ENCODE results near the gene DCP2. TPM values are rescaled to one million over a fixed set of nuclear protein-coding genes. Genes with fewer than 3 reads are reported as not detected.

The DCP2 gene
- total and polyA plus RNA-seq, 10 of the 15 experiments (the other 5 are each of a cell fraction or from before 2014, with no cell fraction given): 23.4 to 81.6 (median 47.4) TPM

DNA sequence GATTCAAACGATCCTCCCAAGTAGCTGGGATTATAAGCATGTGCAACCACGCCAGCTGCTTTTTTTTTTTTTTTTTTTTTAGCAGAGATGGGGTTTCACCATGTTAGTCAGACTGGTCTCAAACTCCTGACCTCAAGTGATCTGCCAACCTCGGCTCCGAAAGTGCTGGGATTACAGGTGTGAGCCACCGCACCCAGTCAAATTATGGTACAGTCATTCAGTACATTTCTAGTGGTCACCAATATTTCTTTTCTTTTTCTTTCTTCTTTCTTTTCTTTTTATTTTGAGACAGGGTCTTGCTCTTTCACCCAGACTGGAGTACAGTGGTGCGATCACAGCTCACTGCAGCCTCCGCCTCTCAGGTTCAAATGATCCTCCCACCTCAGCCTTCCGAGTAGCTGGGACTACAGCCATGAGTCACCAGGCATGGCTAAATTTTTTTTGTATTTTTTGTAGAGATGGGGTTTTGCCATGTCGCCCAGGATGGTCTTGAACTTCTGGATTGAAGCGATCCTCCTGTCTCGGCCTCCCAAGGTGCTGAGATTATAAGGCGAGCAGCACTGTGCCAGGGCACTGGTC is 25.4 kb upstream of the DCP2 start (continued):
- peak; percentile 64 for TF ChIP-seq BCL3 (IDR thresholded peaks at IDR 0.05; ENCODE audit: borderline replicate concordance, insufficient read depth, low read depth, low read length, poor library complexity, severe bottlenecking)
- TF ChIP-seq CHD4 (IDR thresholded peaks at IDR 0.05): no peak
- TF ChIP-seq YBX1 (IDR thresholded peaks at IDR 0.05): no peak
- TF ChIP-seq ZNF274 (IDR thresholded peaks at IDR 0.05; ENCODE audit: insufficient read depth, insufficient read length): no peak
- peak; percentile 60 for TF ChIP-seq CREM (IDR thresholded peaks at IDR 0.05; ENCODE audit: low read depth)
- 0 out of 4 replicates have a peak, but pooled peaks of 1 of the 2 experiments have one; percentile 33 for TF ChIP-seq EP300 (IDR thresholded peaks at IDR 0.05; ENCODE audit: borderline replicate concordance in 1 of 2, control insufficient read depth in 1 of 2, low read depth in 2 of 2, low read length in 2 of 2)
- TF ChIP-seq USF1 (IDR thresholded peaks at IDR 0.05; ENCODE audit: borderline replicate concordance, extremely low read length, insufficient read depth, low read depth, low read length): no peak
- TF ChIP-seq ZNF687 (IDR thresholded peaks at IDR 0.05): no peak
- TF ChIP-seq NR2C1 (IDR thresholded peaks at IDR 0.05): no peak
- no peak for TF ChIP-seq SREBF2 (IDR thresholded peaks at IDR 0.05; ENCODE audit: low read length)
- peak; percentile 64; the same call in 1 of the 2 replicates for TF ChIP-seq NBN (IDR thresholded peaks at IDR 0.05)
- TF ChIP-seq MEF2A (IDR thresholded peaks at IDR 0.05; ENCODE audit: insufficient read depth, low read depth, low read length): 0 out of 2 replicates have a peak, but pooled peaks have one; percentile 33
- TF ChIP-seq SPI1 (IDR thresholded peaks at IDR 0.05; ENCODE audit: borderline replicate concordance, insufficient read depth, low read depth, low read length): no peak
- no peak for TF ChIP-seq BMI1 (IDR thresholded peaks at IDR 0.05; ENCODE audit: borderline replicate concordance)
- no peak for TF ChIP-seq RAD21 (IDR thresholded peaks at IDR 0.05; ENCODE audit: insufficient read depth, low read depth, low read length)
- TF ChIP-seq IRF4 (IDR thresholded peaks at IDR 0.05; ENCODE audit: low read depth, low read length): peak; percentile 71; the same call in 1 of the 2 replicates
- TF ChIP-seq HCFC1 (IDR thresholded peaks at IDR 0.05; ENCODE audit: low read length): no peak
- TF ChIP-seq SUPT20H (IDR thresholded peaks at IDR 0.05; ENCODE audit: borderline replicate concordance, control insufficient read depth, low read depth, low read length): no peak
- TF ChIP-seq ZBTB40 (IDR thresholded peaks at IDR 0.05; ENCODE audit: borderline replicate concordance): no peak
- TF ChIP-seq JUND (IDR thresholded peaks at IDR 0.05; ENCODE audit: low read depth, low read length): no peak
